ENCODE data around the gene AP4S1.
"Not testable (repeated sequence)": the region's sequence is repeated elsewhere in the genome, so short reads cannot be mapped to it uniquely, and the experiment has no call there.

The AP4S1 gene

DNA sequence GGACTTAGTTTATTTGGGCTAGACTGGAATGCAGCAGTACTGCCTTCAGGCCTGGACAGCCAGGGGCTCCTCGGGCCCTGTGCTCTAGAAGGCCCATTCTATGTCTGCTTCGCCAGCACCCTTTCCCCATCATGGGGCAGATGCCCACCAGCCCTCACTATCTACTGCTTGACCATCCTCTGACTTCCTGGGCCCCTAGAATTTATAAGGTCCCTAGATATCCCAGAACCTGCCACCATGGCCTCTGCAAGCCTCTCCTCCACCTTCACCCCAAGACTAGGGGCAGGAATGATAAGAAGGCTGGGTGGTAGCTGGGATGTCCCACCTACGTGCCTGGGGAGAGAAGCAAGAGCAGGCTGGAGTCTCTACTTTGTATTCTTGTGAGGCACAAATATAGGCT lies 59.6 kb downstream of the AP4S1 start:
- no peak for FAIRE-seq
- DNase-seq (ENCODE audit: low spot score), result no peak

DNA sequence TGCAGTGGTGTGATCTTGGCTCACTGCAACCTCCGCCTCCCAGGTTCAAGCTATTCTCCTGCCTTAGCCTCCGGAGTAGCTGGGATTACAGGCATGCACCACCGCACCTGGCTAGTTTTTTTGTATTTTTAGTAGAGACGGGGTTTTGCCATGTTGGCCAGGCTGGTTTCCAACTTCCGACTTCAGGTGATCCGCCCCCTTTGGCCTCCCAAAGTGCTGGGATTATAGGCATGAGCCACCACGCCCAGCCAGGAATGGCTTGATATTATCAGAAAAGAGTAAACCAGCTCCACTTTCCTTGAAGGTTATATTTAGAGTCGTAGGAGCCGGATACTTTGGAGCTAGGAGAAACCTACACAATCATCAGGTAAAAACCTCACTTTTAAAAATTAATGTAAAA lies 61.0 kb downstream of the AP4S1 start:
- DNase-seq (ENCODE audit: low spot score); FAIRE-seq: not testable (repeated sequence)

DNA sequence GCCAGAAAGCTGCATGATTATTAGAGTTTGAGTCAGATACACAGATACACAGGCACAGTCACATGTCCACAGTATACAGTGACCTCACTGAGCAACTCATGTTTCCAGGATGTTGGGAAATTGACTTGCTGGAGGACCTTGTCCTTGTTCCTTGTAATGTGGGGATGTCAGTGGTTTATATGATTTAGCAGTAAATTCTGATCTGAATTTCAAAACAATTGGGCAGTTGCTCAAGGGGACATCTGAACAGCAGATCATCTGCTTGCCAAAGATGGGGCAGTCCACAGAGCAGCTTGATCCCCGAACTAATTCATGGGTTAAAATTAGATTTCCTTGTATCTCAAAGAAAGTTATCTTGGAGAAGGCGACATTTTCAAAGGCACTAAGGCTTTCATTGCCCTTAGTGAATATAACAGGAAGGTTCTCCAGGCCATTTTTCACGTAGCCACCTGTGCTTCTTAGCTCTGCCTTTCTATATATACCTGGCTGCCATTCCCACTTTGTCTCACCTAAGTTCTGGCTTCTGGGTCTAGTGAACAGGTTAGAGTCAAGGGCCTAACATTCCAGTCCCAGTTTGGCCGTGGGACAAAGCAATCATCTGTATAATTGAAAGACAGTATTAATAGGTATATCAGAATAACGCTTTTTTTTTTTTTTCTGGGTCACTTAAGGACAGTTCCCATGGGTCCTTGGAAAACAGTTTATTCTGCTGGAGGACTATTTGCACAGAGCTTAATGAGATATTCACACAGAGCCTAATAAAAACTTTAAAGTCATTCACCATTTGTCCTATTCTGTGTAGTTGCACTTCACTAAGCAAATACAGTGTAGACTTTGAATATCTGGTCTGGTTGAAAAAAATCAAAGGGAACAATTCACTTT lies 65.7 kb downstream of the AP4S1 start:
- FAIRE-seq, result no peak
- peak; percentile 9 for DNase-seq (ENCODE audit: low spot score)

DNA sequence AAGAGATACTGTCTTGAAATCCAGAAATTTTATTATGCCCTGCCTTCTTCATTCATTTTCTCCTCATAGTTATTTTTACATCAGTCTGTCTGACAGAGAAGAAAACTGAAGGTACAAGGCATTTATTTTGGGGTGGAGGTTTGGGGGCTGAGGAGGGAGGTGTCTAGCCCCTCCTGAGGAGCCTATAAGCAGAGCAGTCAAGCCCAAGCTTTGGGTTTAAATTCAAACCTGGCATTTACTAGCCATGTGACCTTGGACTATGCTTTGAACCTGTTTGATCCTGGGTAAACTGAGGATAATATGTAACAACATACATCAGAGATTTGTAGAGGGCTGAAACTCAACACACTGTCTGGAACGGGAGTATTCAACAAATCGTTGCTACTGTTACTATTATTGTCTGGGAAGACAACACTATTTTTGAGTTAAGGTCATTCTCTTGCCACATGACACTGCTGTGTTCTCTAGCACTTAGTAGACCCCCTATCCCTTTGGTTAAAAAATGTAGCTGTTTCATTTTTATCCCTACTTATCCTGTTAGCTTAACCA lies 66.8 kb downstream of the AP4S1 start:
- no peak for DNase-seq (ENCODE audit: low spot score)
- no peak for FAIRE-seq

DNA sequence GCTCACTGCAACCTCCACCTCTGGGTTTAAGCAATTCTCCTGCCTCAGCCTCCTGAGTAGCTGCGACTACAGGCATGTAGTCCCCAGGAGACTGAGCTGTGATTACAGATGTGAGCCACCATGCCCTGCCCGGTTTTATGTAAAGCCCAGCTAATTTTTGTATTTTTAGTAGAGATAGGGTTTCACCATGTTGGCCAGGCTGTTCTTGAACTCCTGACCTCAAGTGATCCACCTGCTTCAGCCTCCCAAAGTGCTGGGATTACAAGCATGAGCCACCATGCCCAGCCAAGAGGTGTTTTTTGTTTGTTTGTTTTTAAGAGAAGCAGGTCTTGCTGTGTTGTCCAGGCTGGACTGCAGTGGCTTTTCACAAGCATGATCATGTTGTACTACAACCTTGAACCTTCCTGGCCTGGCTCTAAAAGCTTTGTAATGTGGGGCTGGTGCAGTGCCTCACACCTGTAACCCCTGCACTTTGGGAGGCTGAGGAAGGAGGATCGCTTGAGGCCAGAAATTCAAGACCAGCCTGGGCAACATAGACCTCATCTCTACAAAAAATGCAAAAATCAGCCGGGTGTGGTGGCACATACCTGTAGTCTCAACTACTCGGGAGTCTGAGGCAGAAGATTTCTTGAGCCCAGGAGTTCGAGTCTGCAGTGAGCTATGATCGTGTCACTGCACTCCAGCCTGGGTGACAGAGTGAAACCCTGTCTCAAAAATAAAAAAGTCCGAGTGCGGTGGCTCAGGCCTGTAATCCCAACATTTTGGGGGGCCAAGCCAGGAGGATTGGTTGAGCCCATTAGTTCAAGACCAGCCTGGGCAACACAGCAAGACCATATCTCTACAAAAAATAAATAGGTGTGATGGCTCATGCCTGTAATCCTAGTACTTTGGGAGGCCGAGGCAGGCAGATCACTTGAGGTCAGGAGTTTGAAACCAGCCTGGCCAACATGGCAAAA lies 68.7 kb downstream of the AP4S1 start:
- not testable (repeated sequence) for DNase-seq (ENCODE audit: low spot score); FAIRE-seq

DNA sequence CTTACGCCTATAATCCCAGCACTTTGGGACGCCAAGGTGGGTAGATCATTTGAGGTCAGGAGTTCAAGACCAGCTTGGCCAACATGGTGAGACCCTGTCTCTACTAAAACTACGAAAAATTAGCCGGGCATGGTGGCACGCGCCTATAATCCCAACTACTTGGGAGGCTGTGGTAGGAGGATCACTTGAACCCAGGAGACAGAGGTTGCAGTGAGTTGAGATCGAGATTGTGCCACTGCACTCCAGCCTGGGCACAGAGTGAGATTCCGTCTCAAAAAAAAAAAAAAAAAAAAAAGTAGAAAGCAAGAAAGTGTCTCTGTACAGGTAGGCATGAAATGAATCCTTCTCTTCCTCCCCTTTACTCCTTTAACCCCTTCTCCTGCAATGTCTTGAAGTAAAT lies 70.4 kb downstream of the AP4S1 start:
- FAIRE-seq; DNase-seq (ENCODE audit: low spot score): not testable (repeated sequence)

DNA sequence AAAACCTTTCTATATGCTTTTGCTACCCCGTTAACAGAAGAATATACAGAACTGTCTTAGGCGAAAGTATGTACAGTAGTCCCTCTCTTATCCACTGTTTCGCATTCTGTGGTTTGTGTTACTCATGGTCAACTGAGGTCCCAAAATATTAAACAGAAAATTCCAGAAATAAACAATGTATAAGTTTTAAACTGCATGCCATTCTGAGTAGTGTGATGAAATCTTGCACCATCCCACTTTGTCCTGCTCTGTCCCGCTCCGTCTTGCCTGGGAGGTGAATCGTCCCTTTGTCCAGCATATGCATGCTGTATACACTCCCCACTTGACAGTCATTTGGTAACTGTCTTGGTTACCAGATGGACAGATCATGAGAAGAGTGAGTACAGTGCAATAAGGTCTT lies 70.8 kb downstream of the AP4S1 start:
- FAIRE-seq, result no peak

DNA sequence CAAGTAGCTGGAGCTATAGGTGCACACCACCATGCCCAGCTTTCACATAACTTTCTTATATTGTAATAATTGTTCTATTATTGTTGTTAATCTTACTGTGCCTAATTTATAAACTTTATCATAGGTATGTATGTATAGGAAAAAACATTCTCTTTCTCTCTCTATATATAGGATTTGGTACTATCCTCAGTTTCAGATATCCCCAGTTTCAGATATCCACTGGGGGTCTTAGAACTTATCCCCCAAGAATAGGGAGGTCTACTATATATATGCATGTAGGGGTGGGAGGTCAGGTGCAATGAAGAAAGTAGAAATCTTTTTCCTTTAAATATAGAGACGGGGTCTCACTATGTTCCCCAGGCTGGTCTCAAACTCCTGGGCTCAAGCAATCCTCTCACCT lies 71.6 kb downstream of the AP4S1 start:
- no peak for FAIRE-seq
- no peak for DNase-seq (ENCODE audit: low spot score)

More for the DNA sequence above, 70.8 kb downstream of the AP4S1 start:
- no peak for DNase-seq (ENCODE audit: low spot score)

DNA sequence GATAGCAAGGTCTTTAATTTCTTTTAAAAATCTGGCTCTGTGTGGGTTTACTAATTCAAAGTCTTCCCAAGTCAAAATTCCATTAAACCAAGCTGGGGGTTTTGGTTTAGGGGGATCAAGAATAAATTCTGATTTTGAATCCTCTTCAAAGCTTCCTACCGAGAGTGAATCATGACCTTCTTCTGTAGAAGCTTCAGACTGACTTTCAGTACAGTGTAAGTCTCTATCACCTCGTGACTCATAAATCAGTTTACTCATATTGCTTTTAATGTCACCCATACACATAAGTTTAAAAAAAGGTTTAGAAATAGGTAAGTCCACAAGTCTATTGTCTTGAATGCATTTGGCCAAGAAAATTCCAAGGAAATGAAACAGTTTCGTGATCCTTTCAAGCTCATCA lies 81.3 kb downstream of the AP4S1 start:
- no peak for DNase-seq (ENCODE audit: low spot score)
- FAIRE-seq, result no peak

DNA sequence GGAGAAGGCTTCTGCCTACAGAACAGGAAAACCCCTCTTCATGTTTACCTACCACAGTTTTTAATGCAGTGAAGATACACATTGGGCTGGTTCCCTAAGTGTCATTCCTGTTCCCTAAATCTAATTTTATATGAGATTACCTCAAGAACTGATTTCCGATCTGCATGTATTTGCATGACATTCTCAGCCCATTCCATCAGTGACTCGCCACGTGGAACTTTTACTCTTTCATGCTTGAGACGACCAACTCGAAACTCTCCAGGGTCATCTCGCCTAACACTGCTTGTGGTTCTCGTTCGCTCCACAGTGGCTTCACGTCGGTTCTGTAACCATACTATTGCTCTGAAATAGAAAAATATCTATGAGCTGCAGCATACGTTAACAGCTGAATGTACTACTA lies 83.8 kb downstream of the AP4S1 start:
- FAIRE-seq (no peak), DNase-seq (ENCODE audit: low spot score) (no peak)

DNA sequence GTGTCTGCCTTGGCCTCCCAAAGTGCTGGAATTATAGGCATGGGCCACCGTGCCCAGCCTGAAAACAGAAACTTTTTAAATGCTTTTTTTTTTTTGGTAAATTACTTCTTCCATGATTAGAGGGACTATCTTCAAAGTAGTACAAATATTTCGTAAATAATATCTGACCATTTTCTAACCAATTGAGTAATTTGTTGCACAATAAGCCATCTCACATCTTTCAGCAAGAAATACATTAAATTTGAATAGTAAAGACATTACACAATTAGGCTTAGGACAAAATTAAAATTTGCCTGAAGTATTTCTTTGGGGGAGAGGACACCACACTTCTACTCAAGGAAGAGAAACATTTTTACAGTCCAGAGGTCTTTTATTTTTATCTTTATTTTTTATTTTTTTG lies 85.4 kb downstream of the AP4S1 start:
- DNase-seq (ENCODE audit: low spot score), result no peak
- FAIRE-seq, result no peak

DNA sequence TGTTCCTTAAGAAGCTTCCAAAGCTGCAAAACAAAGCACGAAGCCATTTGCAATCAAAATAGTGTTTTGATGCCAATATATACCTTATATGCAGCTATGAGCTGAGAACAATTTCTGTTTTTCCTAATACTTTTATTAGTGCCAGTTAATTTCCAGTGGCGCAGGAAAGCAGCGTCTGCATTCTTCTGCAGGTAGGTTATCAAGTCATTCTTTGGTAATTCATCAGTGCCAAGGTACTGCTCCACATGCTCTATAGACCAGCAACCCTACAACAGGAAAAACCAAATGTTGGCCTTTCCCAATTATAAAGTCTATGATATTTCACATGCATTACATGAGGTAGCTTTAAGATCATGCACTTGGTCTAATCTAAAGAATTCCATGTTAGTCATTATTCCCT lies 88.3 kb downstream of the AP4S1 start:
- no peak for FAIRE-seq
- no peak for DNase-seq (ENCODE audit: low spot score)

DNA sequence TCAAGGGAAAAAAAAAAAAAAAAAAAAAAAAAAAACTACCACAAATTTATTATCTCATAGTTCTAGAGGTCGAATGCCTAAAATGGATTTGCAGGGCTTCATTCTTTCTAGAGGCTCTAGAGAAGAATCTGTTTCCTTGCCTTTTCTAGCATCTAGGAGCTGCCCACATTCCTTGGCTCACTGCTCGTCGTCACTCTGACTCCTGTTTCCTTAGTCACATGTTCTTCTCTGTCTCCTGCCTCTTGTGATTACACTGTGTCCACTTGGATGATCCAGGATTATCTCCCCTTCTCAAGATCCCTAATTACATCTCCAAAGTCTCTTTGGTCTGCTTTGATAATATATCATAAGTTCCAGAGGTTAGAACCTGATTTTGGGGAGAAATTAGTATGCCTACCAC lies 93.4 kb downstream of the AP4S1 start:
- DNase-seq (ENCODE audit: low spot score) (no peak), FAIRE-seq (no peak)

DNA sequence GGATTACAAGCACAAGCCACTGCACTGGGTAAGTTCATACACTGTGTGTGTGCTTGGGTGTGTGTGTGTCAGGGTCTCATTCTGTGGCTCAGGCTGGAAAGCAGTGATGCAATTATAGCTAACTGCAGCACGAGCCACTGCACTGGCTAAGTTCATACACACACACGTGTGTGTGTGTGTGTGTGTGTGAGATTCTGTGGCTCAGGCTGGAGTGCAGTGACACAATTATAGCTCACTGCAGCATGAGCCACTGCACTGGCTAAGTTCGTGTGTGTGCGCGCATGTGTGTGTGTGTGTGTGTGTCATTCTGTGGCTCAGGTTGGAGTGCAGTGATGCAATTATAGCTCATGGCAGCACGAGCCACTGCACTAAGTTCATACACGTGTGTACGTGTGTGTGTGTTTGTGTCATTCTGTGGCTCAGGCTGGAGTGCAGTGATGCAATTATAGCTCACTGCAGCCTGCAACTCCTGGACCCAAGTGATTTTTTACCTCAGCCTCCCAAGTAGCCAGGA lies 96.7 kb downstream of the AP4S1 start:
- FAIRE-seq (no peak), DNase-seq (ENCODE audit: low spot score) (no peak)

DNA sequence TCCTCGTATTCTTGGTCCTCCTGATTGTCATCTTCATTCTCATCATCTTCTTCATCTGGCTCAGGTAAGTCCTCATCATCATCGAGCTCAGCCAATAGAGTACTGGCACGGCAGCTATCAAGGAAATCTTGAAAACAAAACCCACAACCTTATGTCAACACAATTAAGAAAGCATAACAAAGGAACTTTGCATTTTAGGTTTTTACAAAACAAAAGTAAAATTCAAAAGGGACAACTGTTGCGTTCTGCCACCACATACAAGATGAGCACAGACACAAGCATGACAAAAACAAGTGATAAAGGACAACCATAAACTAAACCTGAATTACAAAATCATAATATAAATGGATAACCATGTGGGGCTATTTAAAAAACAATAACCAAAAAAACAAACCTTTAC lies 97.5 kb downstream of the AP4S1 start:
- FAIRE-seq, result no peak
- DNase-seq (ENCODE audit: low spot score), result no peak

DNA sequence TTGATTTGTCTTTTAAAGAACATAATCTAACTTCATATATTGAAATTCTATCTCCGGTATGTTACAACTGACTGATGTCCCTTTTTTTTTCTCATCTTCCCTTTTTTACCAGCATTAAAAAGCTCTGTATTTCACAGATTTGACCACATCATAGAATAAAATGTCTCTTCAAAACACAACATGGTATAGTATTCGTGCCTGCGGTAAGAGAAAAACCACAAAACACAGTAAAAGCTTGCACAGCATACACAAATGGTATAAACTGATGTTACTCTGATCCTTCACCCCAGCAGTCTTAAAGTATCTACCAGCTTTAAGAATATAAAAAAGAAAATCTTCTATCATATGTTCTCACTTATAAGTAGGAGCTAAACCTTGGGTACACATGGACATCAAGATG lies 98.7 kb downstream of the AP4S1 start:
- FAIRE-seq, result no peak
- DNase-seq (ENCODE audit: low spot score), result no peak

DNA sequence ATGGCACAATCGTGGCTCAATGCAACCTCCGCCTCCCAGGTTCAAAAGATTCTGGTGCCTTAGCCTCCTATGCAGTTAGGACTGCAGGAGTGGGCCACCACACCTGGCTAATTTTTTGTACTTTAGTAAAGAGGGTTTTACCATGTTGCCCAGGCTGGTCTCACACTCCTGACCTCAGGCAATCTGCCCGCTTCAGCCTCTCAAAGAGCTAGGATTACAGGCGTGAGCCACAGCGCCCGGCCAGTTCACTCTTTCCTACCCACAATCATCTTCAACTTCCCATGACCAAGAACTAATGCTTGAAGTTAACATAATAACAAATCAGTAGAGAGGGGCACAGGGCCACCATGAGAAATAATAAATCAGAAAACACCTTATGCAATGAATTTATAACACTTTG lies 99.8 kb downstream of the AP4S1 start:
- DNase-seq (ENCODE audit: low spot score), result no peak
- FAIRE-seq, result no peak

DNA sequence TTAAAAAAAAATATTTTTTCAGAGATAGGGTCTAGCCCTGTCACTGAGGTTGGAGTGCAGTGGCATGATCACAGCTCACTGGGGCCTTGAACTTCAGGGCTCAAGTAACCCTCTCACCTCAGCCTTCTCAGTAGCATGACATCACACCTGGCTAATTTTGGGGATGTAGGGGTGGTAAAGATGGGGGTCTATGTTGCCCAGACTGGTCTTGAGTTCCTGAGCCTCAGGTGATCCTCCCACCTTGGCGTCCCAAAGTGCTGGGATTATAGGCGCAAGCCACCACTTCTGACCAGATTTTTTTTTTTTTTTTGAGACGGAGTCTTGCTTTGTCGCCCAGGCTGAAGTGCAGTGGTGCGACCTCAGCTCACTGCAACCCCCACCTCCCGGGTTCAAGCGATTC lies 101.2 kb downstream of the AP4S1 start:
- no peak for FAIRE-seq
- DNase-seq (ENCODE audit: low spot score), result no peak

DNA sequence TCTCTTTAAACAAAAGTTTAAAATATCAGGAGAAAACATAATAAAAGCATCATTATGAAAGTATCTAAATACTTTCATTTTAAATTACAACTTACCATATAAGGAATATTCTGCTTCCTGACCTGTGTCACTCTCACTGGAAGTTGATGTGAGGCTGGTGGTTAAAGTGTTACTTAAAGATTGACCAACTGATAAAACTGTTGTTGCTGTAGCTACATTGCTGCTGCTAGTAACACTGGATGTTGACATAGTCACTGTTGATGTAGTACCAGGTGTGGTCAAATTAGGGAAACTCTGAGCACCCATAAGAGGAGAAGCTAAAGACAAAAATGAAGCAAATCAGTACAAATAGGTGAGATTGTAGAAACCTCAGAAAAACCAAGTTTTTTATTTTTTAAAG lies 102.2 kb downstream of the AP4S1 start:
- FAIRE-seq (no peak), DNase-seq (ENCODE audit: low spot score) (no peak)

DNA sequence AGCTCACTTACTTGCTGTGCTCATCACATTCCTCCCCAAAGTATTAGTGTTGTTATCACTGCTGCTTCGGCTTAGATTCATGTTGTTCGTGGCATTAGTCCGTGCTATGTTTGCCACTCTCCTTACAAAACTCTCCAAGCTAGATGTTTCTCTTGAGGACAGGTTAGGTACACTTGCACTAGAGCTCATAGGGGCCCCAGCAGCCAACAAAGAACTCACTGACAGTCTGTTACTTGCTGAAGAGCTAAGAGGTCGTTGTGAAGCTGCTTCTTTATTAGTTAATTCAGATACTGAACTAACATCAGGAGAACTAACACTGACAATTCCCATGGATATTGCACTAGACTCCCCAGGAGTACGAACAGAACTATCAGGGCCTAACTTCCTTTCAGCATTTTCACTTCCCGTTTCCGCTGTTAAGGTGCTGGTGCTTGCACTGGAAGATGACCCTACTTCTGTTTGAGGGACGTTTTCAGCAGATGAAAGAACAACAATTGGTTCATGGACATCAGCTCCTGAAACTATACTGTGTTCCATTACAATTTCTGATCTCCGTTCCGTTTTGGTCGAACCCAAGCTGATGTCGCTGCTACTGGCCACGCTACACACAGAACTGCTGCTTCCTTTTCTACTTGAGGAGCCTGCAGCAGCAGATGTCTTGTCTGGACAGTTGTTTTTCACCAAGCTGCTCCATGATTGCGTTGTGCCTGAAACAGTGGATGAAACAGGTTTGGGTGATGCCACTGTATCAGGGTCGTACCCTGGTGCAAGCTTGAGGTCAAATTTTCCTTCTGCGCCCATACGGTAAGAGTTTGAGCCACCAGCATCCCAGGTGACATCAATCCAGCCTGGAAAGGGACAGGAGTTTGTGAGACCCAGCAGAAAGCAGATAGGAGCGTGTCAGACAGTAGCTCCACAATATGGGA lies 103.4 kb downstream of the AP4S1 start:
- DNase-seq (ENCODE audit: low spot score), result no peak
- no peak for FAIRE-seq

DNA sequence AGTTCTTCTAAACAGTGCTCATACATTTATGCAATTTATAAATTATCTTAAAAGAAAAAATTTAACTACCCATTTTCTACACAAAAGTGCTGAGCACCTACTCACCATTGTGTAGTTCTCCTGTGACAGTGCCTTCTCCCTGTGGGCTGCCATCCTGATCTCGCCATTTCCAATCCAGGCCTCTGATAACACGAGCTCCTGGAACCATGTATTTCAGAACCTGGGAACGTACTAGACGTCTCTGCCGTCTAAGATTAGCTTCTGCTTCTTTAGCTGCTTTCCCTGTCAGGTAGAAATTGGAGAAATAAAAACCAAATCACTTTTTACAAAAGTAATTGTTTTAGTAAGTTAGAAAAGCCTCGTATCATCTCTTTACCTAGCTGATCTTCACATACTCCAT lies 107.7 kb downstream of the AP4S1 start:
- FAIRE-seq, result no peak
- DNase-seq (ENCODE audit: low spot score), result no peak

Measured in RCC 7860 (cell line).